Endothelial cell of umbilical vein (primary cell): ENCODE measurements around the gene ITSN1. TPM values are rescaled to one million over a fixed set of nuclear protein-coding genes. Genes with fewer than 3 reads are reported as not detected.

Experiments
- BruUV-seq: library from RNA; stranded (reverse); fragments of 400-500 nt; replicated peaks from 2 replicates; lab custom pipeline; 2021; lab: Mats Ljungman, UMichigan
- CTCF ChIA-PET: fragments of 300-600, 350-600 bp; sonication (Branson Sonifier 250); formaldehyde crosslinking; loops from one replicate; lab custom pipeline; 2021; ENCODE audit warnings: antibody characterized with exemption, inconsistent platforms; lab: Charles Lee
- POLR2A ChIA-PET: fragments of 300-600, 350-600 bp; sonication (Branson Sonifier 250); formaldehyde crosslinking; loops from one replicate; lab custom pipeline; 2021; ENCODE audit warnings: antibody characterized with exemption, inconsistent platforms; lab: Charles Lee
- DNase-seq: peaks from one replicate; pipeline ENCODE4 v3.0.0-alpha.2; 2011; ENCODE audit warnings: low read depth, low spot score
- FAIRE-seq: peaks from 2 replicates; lab custom pipeline; 2011; peaks lifted over from hg19 to GRCh38; lab: Jason Lieb, UNC
- H2AFZ ChIP-seq: 2 replicates; pipeline ENCODE4 v1.6.0; 2012; ENCODE audit warnings: low read depth, low read length, control low read depth, inconsistent platforms
- H3K27ac ChIP-seq: 2 replicates; pipeline ENCODE4 v1.5.1; 2011; ENCODE audit warnings: low read depth, mild to moderate bottlenecking, control low read depth, low read length, moderate library complexity; ENCODE audit not compliant: insufficient read depth
- H3K27me3 ChIP-seq, 2 experiments: 2 replicates each; pipeline versions ENCODE4 v1.6.0 to v1.6.1; 2011; ENCODE audit warnings: low read length in 2 of 2, mixed read lengths in 1 of 2; ENCODE audit not compliant: control insufficient read depth in 2 of 2, insufficient read depth in 2 of 2
- H3K36me3 ChIP-seq, 2 experiments: 2 replicates in 1 of 2; 3 replicates in 1 of 2; pipeline ENCODE4 v1.5.1; 2011; ENCODE audit warnings: low read length in 2 of 2, mild to moderate bottlenecking in 1 of 2, moderate library complexity in 1 of 2; ENCODE audit not compliant: control insufficient read depth in 2 of 2, insufficient read depth in 2 of 2; ENCODE audit errors: extremely low read depth in 1 of 2
- H3K4me1 ChIP-seq: 3 replicates; pipeline ENCODE4 v1.5.1; 2011; ENCODE audit warnings: mild to moderate bottlenecking, low read length; ENCODE audit not compliant: control insufficient read depth, insufficient read depth; ENCODE audit errors: extremely low read depth
- H3K4me2 ChIP-seq: 2 replicates; pipeline ENCODE4 v1.6.1; 2011; ENCODE audit warnings: low read length, control low read depth, mixed read lengths; ENCODE audit not compliant: insufficient read depth
- H3K4me3 ChIP-seq, 3 experiments: fragments of 200-600 bp in 1 of 3; sonication (generic), shearing (Covaris generic) in 1 of 3; replicated peaks in 1 of 3; 2 replicates each; pipeline ENCODE4 v1.5.1; 2011 to 2016; ENCODE audit warnings: control low read depth in 3 of 3, low read length in 3 of 3, mild to moderate bottlenecking in 2 of 3, inconsistent platforms in 1 of 3, low read depth in 1 of 3, moderate library complexity in 1 of 3; ENCODE audit not compliant: insufficient read depth in 1 of 3
- H3K79me2 ChIP-seq: 2 replicates; pipeline ENCODE4 v1.6.0; 2012; ENCODE audit warnings: low read length, inconsistent platforms; ENCODE audit not compliant: control insufficient read depth, insufficient read depth
- H3K9ac ChIP-seq: replicated peaks from 2 replicates; pipeline ENCODE3; 2011; ENCODE audit warnings: low read length, control low read depth; ENCODE audit not compliant: insufficient read depth; ENCODE audit errors: extremely low read depth
- H3K9me1 ChIP-seq: replicated peaks from 3 replicates; pipeline ENCODE4 v1.6.0; 2011; ENCODE audit warnings: mild to moderate bottlenecking, low read length; ENCODE audit not compliant: control insufficient read depth, insufficient read depth; ENCODE audit errors: extremely low read depth
- H3K9me3 ChIP-seq: replicated peaks from 2 replicates; pipeline ENCODE4 v1.5.1; 2012; ENCODE audit warnings: low read length, inconsistent platforms; ENCODE audit not compliant: control insufficient read depth, insufficient read depth
- H4K20me1 ChIP-seq: replicated peaks from 2 replicates; pipeline ENCODE3; 2011; ENCODE audit warnings: mild to moderate bottlenecking, low read length; ENCODE audit not compliant: control insufficient read depth, insufficient read depth; ENCODE audit errors: extremely low read depth
- EZH2 ChIP-seq: IDR thresholded peaks from 2 replicates; pipeline ENCODE4 v1.6.1; 2012; ENCODE audit warnings: borderline replicate concordance, low read depth, mild to moderate bottlenecking, moderate library complexity, low read length, inconsistent platforms; ENCODE audit not compliant: severe bottlenecking
- FOS ChIP-seq: IDR thresholded peaks from 2 replicates; pipeline ENCODE4 v1.6.1; 2011; ENCODE audit warnings: mild to moderate bottlenecking, low read length, moderate library complexity, borderline replicate concordance; ENCODE audit not compliant: insufficient read depth
- GATA2 ChIP-seq: IDR thresholded peaks from 2 replicates; pipeline ENCODE4 v1.7.0; 2011; ENCODE audit warnings: low read depth, mild to moderate bottlenecking, moderate library complexity, mixed read lengths, low read length; ENCODE audit not compliant: insufficient read length, insufficient read depth
- JUN ChIP-seq: IDR thresholded peaks from 2 replicates; pipeline ENCODE4 v1.6.1; 2011; ENCODE audit warnings: borderline replicate concordance, low read depth; ENCODE audit not compliant: insufficient read length, insufficient read depth
- MYC ChIP-seq: IDR thresholded peaks from one replicate; pipeline ENCODE4 v1.6.1; 2011; ENCODE audit warnings: mild to moderate bottlenecking, low read depth, low read length
- POLR2A ChIP-seq: IDR thresholded peaks from 2 replicates; pipeline ENCODE4 v1.6.1; 2012; ENCODE audit warnings: low read depth, mild to moderate bottlenecking, control low read depth, low read length
- POLR2AphosphoS5 ChIP-seq: IDR thresholded peaks from 2 replicates; pipeline ENCODE4 v1.6.1; 2012; ENCODE audit warnings: low read depth, mild to moderate bottlenecking, control low read depth, low read length, moderate library complexity; ENCODE audit not compliant: insufficient read depth
- dilution Hi-C: fragments of 300-500 bp; cut with MboI; formaldehyde crosslinking; loops from one replicate; pipeline ENCODE4 v1.15.0; 2019; ENCODE audit warnings: low sequenced_read_pairs; ENCODE audit not compliant: extremely low pct_ligation_motif_present
- intact Hi-C: fragments of 100-400 bp; cut with micrococcal nuclease; formaldehyde crosslinking; loops from one replicate; pipeline ENCODE4 v1.10.0; 2022
- polyA plus RNA-seq, 4 experiments: library from polyadenylated mRNA; depleted of rRNA in 3 of 4; stranded (reverse) in 3 of 4; unstranded in 1 of 4; fragments of >200 nt; gene quantifications; 2 replicates each; pipeline versions ENCODE4 v1.2.1 to v1.2.3, GENCODE V29; 2011 to 2012; ENCODE audit warnings: missing spikeins in 1 of 4
- total RNA-seq: library from RNA; stranded (reverse); gene quantifications from 2 replicates; pipeline ENCODE4 v1.2.3, GENCODE V29; 2021
- TF ChIP-seq, protein P1 (sequence below), 2 donors: IDR thresholded peaks; 1 replicate in 1 of 2; 2 replicates in 1 of 2; pipeline ENCODE4 v1.5.1; 2011; ENCODE audit warnings: low read length in 2 of 2, mild to moderate bottlenecking in 2 of 2, moderate library complexity in 2 of 2, control low read depth in 1 of 2, inconsistent platforms in 1 of 2, low read depth in 1 of 2; ENCODE audit not compliant: insufficient read depth in 1 of 2; ENCODE audit errors: extremely low read depth in 1 of 2
- TF ChIP-seq, protein P2 (sequence below): IDR thresholded peaks from 2 replicates; pipeline ENCODE4 v1.6.1; 2011; ENCODE audit not compliant: insufficient read depth, insufficient read length

ITSN1 gene
- total and polyA plus RNA-seq, 2 donors (not counting 3 experiments of a cell fraction or from before 2014, with no cell fraction given) = 72.2 to 86.8 TPM

DNA sequence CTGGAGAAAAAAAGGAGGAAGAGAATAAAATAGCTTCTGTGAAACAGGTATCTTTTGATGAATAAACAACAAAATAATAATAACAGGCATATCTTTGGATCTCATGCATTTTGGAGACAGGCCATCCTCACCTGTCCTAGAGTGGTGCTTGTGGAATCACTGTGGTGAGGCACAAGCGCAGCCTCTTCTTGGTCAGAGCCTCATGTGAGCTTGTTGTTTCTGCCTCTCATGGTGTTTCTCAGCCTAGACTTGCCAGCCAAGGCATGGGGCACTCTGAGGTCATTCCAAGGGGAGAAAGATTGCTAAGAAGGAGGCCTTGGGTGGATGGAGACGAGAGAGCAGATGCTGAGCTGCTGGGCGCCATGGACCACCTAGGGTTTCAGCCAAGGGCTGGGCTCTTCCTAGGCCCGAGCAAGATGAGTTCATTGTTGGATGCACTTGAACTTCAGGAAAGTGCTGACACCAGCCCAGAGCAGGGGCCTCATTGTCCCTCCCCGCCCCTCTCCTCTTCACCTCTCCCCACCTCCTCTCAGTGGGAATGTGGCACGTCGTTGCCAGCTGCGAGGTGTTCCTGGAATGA lies 223.8 kb downstream of the ITSN1 start:
- ChIA-PET CTCF (interaction anchor here (1.0 to 1.6 kb wide), 2 partner anchors 11 kb away, joined by 4 to 7 read pairs; no protein-coding TSS in a partner anchor), POLR2A (no interaction called here)
- no peaks in the 10 kb centered on the region for H4K20me1 ChIP-seq
- FAIRE-seq (no peak), DNase-seq (no peak)
- H3K4me1 ChIP-seq = no peaks in the 10 kb centered on the region
- H3K36me3 ChIP-seq = no peaks in the 10 kb centered on the region
- BruUV-seq = no TSS peak
- TF ChIP-seq FOS = no peak
- no peak for TF ChIP-seq POLR2AphosphoS5
- no peak for TF ChIP-seq GATA2
- TF ChIP-seq JUN = no peak
- no peak for TF ChIP-seq MYC
- no peak for TF ChIP-seq EZH2
- TF ChIP-seq, protein P1, sequence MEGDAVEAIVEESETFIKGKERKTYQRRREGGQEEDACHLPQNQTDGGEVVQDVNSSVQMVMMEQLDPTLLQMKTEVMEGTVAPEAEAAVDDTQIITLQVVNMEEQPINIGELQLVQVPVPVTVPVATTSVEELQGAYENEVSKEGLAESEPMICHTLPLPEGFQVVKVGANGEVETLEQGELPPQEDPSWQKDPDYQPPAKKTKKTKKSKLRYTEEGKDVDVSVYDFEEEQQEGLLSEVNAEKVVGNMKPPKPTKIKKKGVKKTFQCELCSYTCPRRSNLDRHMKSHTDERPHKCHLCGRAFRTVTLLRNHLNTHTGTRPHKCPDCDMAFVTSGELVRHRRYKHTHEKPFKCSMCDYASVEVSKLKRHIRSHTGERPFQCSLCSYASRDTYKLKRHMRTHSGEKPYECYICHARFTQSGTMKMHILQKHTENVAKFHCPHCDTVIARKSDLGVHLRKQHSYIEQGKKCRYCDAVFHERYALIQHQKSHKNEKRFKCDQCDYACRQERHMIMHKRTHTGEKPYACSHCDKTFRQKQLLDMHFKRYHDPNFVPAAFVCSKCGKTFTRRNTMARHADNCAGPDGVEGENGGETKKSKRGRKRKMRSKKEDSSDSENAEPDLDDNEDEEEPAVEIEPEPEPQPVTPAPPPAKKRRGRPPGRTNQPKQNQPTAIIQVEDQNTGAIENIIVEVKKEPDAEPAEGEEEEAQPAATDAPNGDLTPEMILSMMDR (IDR thresholded peaks at IDR 0.05; ENCODE audit: extremely low read depth in 1 of 2, insufficient read depth in 1 of 2, low read depth in 1 of 2, low read length in 2 of 2) = no peak
- TF ChIP-seq POLR2A = no peak
- TF ChIP-seq, protein P2, sequence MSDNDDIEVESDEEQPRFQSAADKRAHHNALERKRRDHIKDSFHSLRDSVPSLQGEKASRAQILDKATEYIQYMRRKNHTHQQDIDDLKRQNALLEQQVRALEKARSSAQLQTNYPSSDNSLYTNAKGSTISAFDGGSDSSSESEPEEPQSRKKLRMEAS = no peak
- H3K4me2 ChIP-seq = no peak overlapping the region
- intact Hi-C loops (no loop called here), dilution Hi-C loops (no loop called here)
- H3K4me3 ChIP-seq = no peak overlapping the region
- no peaks in the 10 kb centered on the region for H3K79me2 ChIP-seq
- H3K27ac ChIP-seq = no peak overlapping the region
- H3K27me3 ChIP-seq = peaks cover 0 to 8% of the 10 kb centered on the region in 2 experiments
- H3K9me1 ChIP-seq = no peaks in the 10 kb centered on the region
- H3K9me3 ChIP-seq = no peaks in the 10 kb centered on the region
- H2AFZ ChIP-seq = no peak overlapping the region
- no peak overlapping the region for H3K9ac ChIP-seq
